ENCODE measurements around the gene MAPK12.

Gene MAPK12

DNA sequence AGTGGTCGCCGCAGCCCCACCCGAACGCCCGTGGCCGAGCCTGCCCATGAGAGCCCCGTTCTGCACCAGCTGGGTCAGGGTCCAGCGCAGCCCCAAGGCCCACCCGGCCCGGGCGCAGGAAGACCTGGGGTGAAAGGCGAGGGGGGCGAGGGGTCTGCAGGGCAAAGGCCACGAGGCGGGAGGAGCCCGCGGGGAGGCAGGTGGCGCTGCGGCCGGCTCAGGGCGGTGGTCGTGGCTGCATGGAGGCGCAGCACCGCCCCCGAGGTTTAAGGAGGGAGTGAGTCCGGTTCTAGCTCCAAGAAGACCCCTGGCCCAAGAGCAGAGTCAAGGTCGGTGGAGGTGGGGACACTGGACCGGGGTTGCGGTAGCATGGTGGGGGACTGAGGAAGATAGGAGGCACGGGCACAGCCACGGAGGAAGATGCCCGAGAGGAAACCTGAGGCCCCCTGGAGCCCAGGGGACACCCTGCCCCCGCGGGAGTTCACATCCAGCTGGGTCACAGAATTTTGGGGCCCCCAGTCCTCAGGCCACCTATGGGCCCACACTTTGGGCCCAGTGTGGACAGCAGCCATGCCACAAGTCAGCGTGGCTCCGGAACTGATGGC lies 9.9 kb downstream of the MAPK12 start:
- ATAC-seq (ENCODE audit: low read depth) (no peak; the same call in 2 of the 3 replicates), DNase-seq (ENCODE audit: low spot score) (no peak)
- no peak for TF ChIP-seq CTCF (IDR thresholded peaks at IDR 0.05; ENCODE audit: poor library complexity, severe bottlenecking)
- Histone ChIP-seq H3K4me1 (ENCODE audit: insufficient read depth, poor library complexity, severe bottlenecking) (no peaks in the 10 kb centered on the region), H3K4me3 (ENCODE audit: severe bottlenecking) (peak overlapping the region; percentile 41), H3K9me3 (ENCODE audit: severe bottlenecking) (no peaks in the 10 kb centered on the region), H3K27me3 (ENCODE audit: insufficient read depth, poor library complexity, severe bottlenecking) (no peaks in the 10 kb centered on the region), H3K27ac (ENCODE audit: poor library complexity, severe bottlenecking) (peak overlapping the region; percentile 68), H3K36me3 (ENCODE audit: low read depth) (peaks cover 11% of the 10 kb centered on the region)

DNA sequence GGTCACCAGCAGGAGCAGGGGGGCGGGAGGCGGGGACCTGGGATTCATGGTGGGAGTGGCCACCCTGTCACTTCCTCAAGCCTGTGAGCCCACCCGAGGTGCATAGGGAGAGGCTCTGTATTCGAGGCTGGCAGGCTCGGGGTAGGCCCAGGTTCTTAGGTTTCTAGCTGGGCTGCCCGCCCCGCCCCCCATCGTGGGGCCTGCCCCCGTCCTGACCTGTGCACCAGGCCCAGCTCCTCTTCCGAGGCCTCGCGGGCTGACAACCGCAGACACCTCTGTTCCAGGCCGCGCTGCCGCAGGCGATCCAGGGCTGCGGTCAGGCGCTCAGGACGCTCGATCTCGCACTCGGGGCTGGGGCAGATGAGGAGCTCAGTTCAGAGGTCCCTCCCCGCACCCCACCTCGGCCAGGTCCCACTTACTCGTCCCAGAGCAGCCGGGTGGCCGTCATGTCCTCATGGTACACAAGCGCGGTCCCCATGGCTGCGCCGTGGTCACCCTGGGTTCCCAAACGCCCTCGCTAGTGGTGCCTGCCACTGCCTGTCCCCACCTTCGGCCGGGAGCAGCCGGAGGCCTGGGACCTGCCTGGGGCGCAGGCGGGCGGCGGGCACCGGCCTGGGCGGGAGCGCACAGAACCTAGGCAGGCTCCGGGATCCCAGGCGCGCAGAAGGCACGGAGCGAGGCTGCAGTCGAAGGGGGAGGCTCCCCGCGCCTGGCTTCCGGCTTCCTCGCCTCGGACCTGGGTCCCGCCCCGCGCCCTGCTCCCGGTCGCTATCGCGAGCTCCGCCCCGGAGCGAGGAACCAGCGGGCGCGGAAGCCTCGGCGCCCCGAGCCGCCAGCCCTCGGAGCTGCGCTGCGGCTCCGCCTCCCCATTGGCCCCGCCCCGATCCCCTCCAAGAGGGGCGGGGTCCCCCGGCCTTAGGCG lies 10.7 kb downstream of the MAPK12 start, which contains the start of gene HDAC10:
TSS of gene HDAC10 (minus strand) at position 711 of the 922 bp plus-strand sequence. CDS start at position 478, 233 bp downstream.
- Histone ChIP-seq H3K9me3 (ENCODE audit: severe bottlenecking) (no peaks in the 10 kb centered on the region), H3K36me3 (ENCODE audit: low read depth) (peaks cover 14% of the 10 kb centered on the region), H3K27ac (ENCODE audit: poor library complexity, severe bottlenecking) (peak within 1 kb of the TSS; percentile 68), H3K4me1 (ENCODE audit: insufficient read depth, poor library complexity, severe bottlenecking) (no peaks in the 10 kb centered on the region), H3K27me3 (ENCODE audit: insufficient read depth, poor library complexity, severe bottlenecking) (no peaks in the 10 kb centered on the region), H3K4me3 (ENCODE audit: severe bottlenecking) (peak within 1 kb of the TSS; percentile 41)
- TF ChIP-seq CTCF (IDR thresholded peaks at IDR 0.05; ENCODE audit: poor library complexity, severe bottlenecking), result no peak
- ATAC-seq (ENCODE audit: low read depth) (peak; percentile 58), DNase-seq (ENCODE audit: low spot score) (no peak)

GRCh38 chr22:50250249-50250554 lies 11.3 kb downstream of the MAPK12 start:
- H3K27ac ChIP-seq (ENCODE audit: poor library complexity, severe bottlenecking), result peak overlapping the region; percentile 68
- H3K9me3 ChIP-seq (ENCODE audit: severe bottlenecking), result no peaks in the 10 kb centered on the region
- DNase-seq (ENCODE audit: low spot score) (no peak), ATAC-seq (ENCODE audit: low read depth) (no peak)
- peaks cover 13% of the 10 kb centered on the region for H3K36me3 ChIP-seq (ENCODE audit: low read depth)
- H3K27me3 ChIP-seq (ENCODE audit: insufficient read depth, poor library complexity, severe bottlenecking), result no peaks in the 10 kb centered on the region
- no peak for TF ChIP-seq CTCF (IDR thresholded peaks at IDR 0.05; ENCODE audit: poor library complexity, severe bottlenecking)
- H3K4me1 ChIP-seq (ENCODE audit: insufficient read depth, poor library complexity, severe bottlenecking), result no peaks in the 10 kb centered on the region
- H3K4me3 ChIP-seq (ENCODE audit: severe bottlenecking), result peak overlapping the region; percentile 41

GRCh38 chr22:50249341-50250248 lies 11.9 kb downstream of the MAPK12 start:
- no peak for ATAC-seq (ENCODE audit: low read depth)
- Histone ChIP-seq H3K27ac (ENCODE audit: poor library complexity, severe bottlenecking) (no peak overlapping the region), H3K9me3 (ENCODE audit: severe bottlenecking) (no peaks in the 10 kb centered on the region), H3K4me3 (ENCODE audit: severe bottlenecking) (no peak overlapping the region), H3K4me1 (ENCODE audit: insufficient read depth, poor library complexity, severe bottlenecking) (no peaks in the 10 kb centered on the region), H3K27me3 (ENCODE audit: insufficient read depth, poor library complexity, severe bottlenecking) (no peaks in the 10 kb centered on the region), H3K36me3 (ENCODE audit: low read depth) (peaks cover 13% of the 10 kb centered on the region)
- TF ChIP-seq CTCF (IDR thresholded peaks at IDR 0.05; ENCODE audit: poor library complexity, severe bottlenecking), result no peak
- no peak for DNase-seq (ENCODE audit: low spot score)
